Progenitor cell of endocrine pancreas (in vitro differentiated cells): Measurements from ENCODE around the gene COMP. TPM values are rescaled to one million over a fixed set of nuclear protein-coding genes. Genes with fewer than 3 reads are reported as not detected.

ENCODE experiments used
- DNase-seq: peaks from one replicate; pipeline ENCODE4 v3.0.0; 2021; ENCODE audit warnings: low spot score; ENCODE audit not compliant: unreplicated experiment
- H3K27ac Mint-ChIP-seq: 2 replicates; pipeline ENCODE4 v1.8.0; 2021; ENCODE audit warnings: mild to moderate bottlenecking, moderate library complexity, mixed read lengths
- H3K27me3 Mint-ChIP-seq: 2 replicates; pipeline ENCODE4 v1.8.0; 2021; ENCODE audit warnings: mixed read lengths
- H3K36me3 Mint-ChIP-seq: 2 replicates; pipeline ENCODE4 v1.8.0; 2022; ENCODE audit warnings: mixed read lengths; ENCODE audit not compliant: insufficient read depth
- H3K4me1 Mint-ChIP-seq: 2 replicates; pipeline ENCODE4 v1.8.0; 2021; ENCODE audit warnings: low read depth, mixed read lengths
- H3K4me3 Mint-ChIP-seq: 2 replicates; pipeline ENCODE4 v1.8.0; 2021; ENCODE audit warnings: low read depth, mild to moderate bottlenecking, moderate library complexity, mixed read lengths
- H3K9me3 Mint-ChIP-seq: 2 replicates; pipeline ENCODE4 v1.8.0; 2021; ENCODE audit warnings: low read depth, mixed read lengths
- CTCF ChIP-seq: fragments of 200-600 bp; sonication (generic); IDR thresholded peaks from one replicate; pipeline ENCODE4 v1.5.0; 2021; ENCODE audit warnings: antibody characterized with exemption, mild to moderate bottlenecking; ENCODE audit not compliant: unreplicated experiment
- total RNA-seq: library from RNA; stranded (reverse); gene quantifications from 2 replicates; pipeline ENCODE4 v1.2.1, GENCODE V29; 2021

Gene COMP
- total RNA-seq, 1 donor from 2014 or later = 0.24 TPM

- TF ChIP-seq CTCF = no peak
- no peaks in the 10 kb centered on the region for H3K36me3 Mint-ChIP-seq
- no peak overlapping the region for H3K27ac Mint-ChIP-seq
- H3K27me3 Mint-ChIP-seq = no peaks in the 10 kb centered on the region
- no peak for DNase-seq
- H3K4me1 Mint-ChIP-seq = peaks cover 6% of the 10 kb centered on the region
- H3K9me3 Mint-ChIP-seq = no peaks in the 10 kb centered on the region
- no peak overlapping the region for H3K4me3 Mint-ChIP-seq
These were observed 11.2 kb upstream of the COMP start for GRCh38 chr19:18802354-18802753.

GRCh38 chr19:18800636-18801035, 9.5 kb upstream of the COMP start:
- no peak overlapping the region for H3K4me3 Mint-ChIP-seq
- H3K36me3 Mint-ChIP-seq = no peaks in the 10 kb centered on the region
- no peak for DNase-seq
- TF ChIP-seq CTCF = no peak
- no peak overlapping the region for H3K27ac Mint-ChIP-seq
- H3K4me1 Mint-ChIP-seq = peaks cover 7% of the 10 kb centered on the region
- no peaks in the 10 kb centered on the region for H3K9me3 Mint-ChIP-seq
- no peaks in the 10 kb centered on the region for H3K27me3 Mint-ChIP-seq

GRCh38 chr19:18800079-18800478, 9.0 kb upstream of the COMP start:
- no peaks in the 10 kb centered on the region for H3K36me3 Mint-ChIP-seq
- H3K4me1 Mint-ChIP-seq = peaks cover 7% of the 10 kb centered on the region
- no peak overlapping the region for H3K4me3 Mint-ChIP-seq
- TF ChIP-seq CTCF = no peak
- no peak for DNase-seq
- H3K27ac Mint-ChIP-seq = no peak overlapping the region
- no peaks in the 10 kb centered on the region for H3K9me3 Mint-ChIP-seq
- H3K27me3 Mint-ChIP-seq = no peaks in the 10 kb centered on the region

GRCh38 chr19:18799389-18799970, 8.4 kb upstream of the COMP start:
- TF ChIP-seq CTCF = no peak
- H3K27ac Mint-ChIP-seq = no peak overlapping the region
- H3K27me3 Mint-ChIP-seq = peaks cover 2% of the 10 kb centered on the region
- H3K36me3 Mint-ChIP-seq = no peaks in the 10 kb centered on the region
- H3K4me1 Mint-ChIP-seq = peaks cover 7% of the 10 kb centered on the region
- H3K4me3 Mint-ChIP-seq = no peak overlapping the region
- no peak for DNase-seq
- no peaks in the 10 kb centered on the region for H3K9me3 Mint-ChIP-seq

- H3K27me3 Mint-ChIP-seq = peaks cover 7% of the 10 kb centered on the region
- peak overlapping the region; percentile 69 for H3K27ac Mint-ChIP-seq
- no peak overlapping the region for H3K4me3 Mint-ChIP-seq
- H3K4me1 Mint-ChIP-seq = peaks cover 7% of the 10 kb centered on the region
- H3K9me3 Mint-ChIP-seq = no peaks in the 10 kb centered on the region
- no peaks in the 10 kb centered on the region for H3K36me3 Mint-ChIP-seq
- DNase-seq = peak; percentile 75
- peak; percentile 54 for TF ChIP-seq CTCF
These were observed 7.6 kb upstream of the COMP start for GRCh38 chr19:18798384-18799352.
